DMS153 treated with DMSO at 0.1 percent for 48 hours (cell line): ENCODE measurements around the gene UBE2G1.
"Not testable (repeated sequence)": the region's sequence is repeated elsewhere in the genome, so short reads cannot be mapped to it uniquely, and the experiment has no call there.

Experiments used
- DNase-seq: peaks from one replicate; lab custom pipeline; 2025; ENCODE audit not compliant: unreplicated experiment; lab: John Stamatoyannopoulos, UW

UBE2G1 gene

GRCh38 chr17:4375796-4376440 lies 9.4 kb upstream of the UBE2G1 start:
- not testable (repeated sequence) for DNase-seq

GRCh38 chr17:4375039-4375748 lies 8.7 kb upstream of the UBE2G1 start:
- DNase-seq, result no peak

- no peak for DNase-seq
Observed at GRCh38 chr17:4369557-4370230, 3.2 kb upstream of the UBE2G1 start.

GRCh38 chr17:4368341-4368740 lies 1.9 kb upstream of the UBE2G1 start:
- no peak for DNase-seq

GRCh38 chr17:4367177-4367576 lies 702 bp upstream of the UBE2G1 start:
- not testable (repeated sequence) for DNase-seq

GRCh38 chr17:4365628-4366326 lies 698 bp downstream of the UBE2G1 start:
- DNase-seq, result no peak

GRCh38 chr17:4365103-4365627 lies 1.3 kb downstream of the UBE2G1 start:
- DNase-seq, result peak; percentile 58

GRCh38 chr17:4364622-4365041 lies 1.8 kb downstream of the UBE2G1 start:
- DNase-seq, result no peak

GRCh38 chr17:4362141-4362540 lies 4.3 kb downstream of the UBE2G1 start:
- no peak for DNase-seq

- DNase-seq, result no peak
Observed at GRCh38 chr17:4358154-4358553, 8.3 kb downstream of the UBE2G1 start.

- no peak for DNase-seq
Observed at GRCh38 chr17:4357671-4358070, 8.8 kb downstream of the UBE2G1 start.

- no peak for DNase-seq
Observed at GRCh38 chr17:4357030-4357628, 9.3 kb downstream of the UBE2G1 start.

GRCh38 chr17:4354862-4355514 lies 11.5 kb downstream of the UBE2G1 start:
- no peak for DNase-seq

GRCh38 chr17:4354206-4354605 lies 12.3 kb downstream of the UBE2G1 start:
- no peak for DNase-seq

- DNase-seq, result not testable (repeated sequence)
Observed at GRCh38 chr17:4350214-4350613, 16.3 kb downstream of the UBE2G1 start.

GRCh38 chr17:4345581-4346252 lies 20.8 kb downstream of the UBE2G1 start:
- no peak for DNase-seq

- no peak for DNase-seq
Observed at GRCh38 chr17:4344926-4345325, 21.5 kb downstream of the UBE2G1 start.

- DNase-seq, result no peak
Observed at GRCh38 chr17:4342535-4342934, 23.9 kb downstream of the UBE2G1 start.

GRCh38 chr17:4341616-4341977 lies 24.9 kb downstream of the UBE2G1 start:
- no peak for DNase-seq
